Measurements from ENCODE around the gene DSCAM.

The DSCAM gene

GRCh38 chr21:40640266-40640789 lies 206.6 kb downstream of the DSCAM start:
- no peak for DNase-seq

GRCh38 chr21:40639616-40640194 lies 207.3 kb downstream of the DSCAM start:
- no peak for DNase-seq

- DNase-seq: no peak
These were observed 208.3 kb downstream of the DSCAM start for GRCh38 chr21:40638466-40639251.

GRCh38 chr21:40636026-40636425 lies 210.9 kb downstream of the DSCAM start:
- no peak for DNase-seq

GRCh38 chr21:40635391-40635790 lies 211.6 kb downstream of the DSCAM start:
- no peak for DNase-seq

GRCh38 chr21:40634141-40634540 lies 212.8 kb downstream of the DSCAM start:
- DNase-seq: no peak

- DNase-seq: no peak
These were observed 213.9 kb downstream of the DSCAM start for GRCh38 chr21:40633048-40633447.

- DNase-seq: no peak
These were observed 215.7 kb downstream of the DSCAM start for GRCh38 chr21:40631211-40631610.

- DNase-seq: no peak
These were observed 221.0 kb downstream of the DSCAM start for GRCh38 chr21:40625991-40626390.

- no peak for DNase-seq
These were observed 223.4 kb downstream of the DSCAM start for GRCh38 chr21:40623528-40623927.

- no peak for DNase-seq
These were observed 224.4 kb downstream of the DSCAM start for GRCh38 chr21:40622531-40622930.

GRCh38 chr21:40620386-40621145 lies 226.4 kb downstream of the DSCAM start:
- DNase-seq: no peak

GRCh38 chr21:40618191-40618973 lies 228.6 kb downstream of the DSCAM start:
- DNase-seq: no peak

- DNase-seq: no peak
These were observed 230.6 kb downstream of the DSCAM start for GRCh38 chr21:40616377-40616704.

GRCh38 chr21:40615505-40616376 lies 231.2 kb downstream of the DSCAM start:
- DNase-seq: no peak

GRCh38 chr21:40613546-40614030 lies 233.4 kb downstream of the DSCAM start:
- DNase-seq: no peak

GRCh38 chr21:40610345-40610744 lies 236.6 kb downstream of the DSCAM start:
- no peak for DNase-seq

- no peak for DNase-seq
These were observed 240.6 kb downstream of the DSCAM start for GRCh38 chr21:40606341-40606740.

GRCh38 chr21:40605094-40605493 lies 241.9 kb downstream of the DSCAM start:
- no peak for DNase-seq

- DNase-seq: no peak
These were observed 243.2 kb downstream of the DSCAM start for GRCh38 chr21:40603774-40604173.

- no peak for DNase-seq
These were observed 244.9 kb downstream of the DSCAM start for GRCh38 chr21:40602080-40602479.

- DNase-seq: no peak
These were observed 251.2 kb downstream of the DSCAM start for GRCh38 chr21:40595806-40596205.
